SK-N-SH treated with all-trans-retinoic acid at 6 μM for 48 hours (cell line): Measurements from ENCODE around the gene SNX9.

Source experiments
- ATAC-seq: fragments of 200-7000 bp; cut with Tn5 transposase; 3 replicates; pipeline ENCODE4 v1.9.1; 2020; ENCODE audit warnings: mild to moderate bottlenecking, moderate library complexity
- ARNTL ChIP-seq: fragments of 450-650 bp; formaldehyde crosslinking; IDR thresholded peaks from 2 replicates; pipeline ENCODE4 v1.5.0; 2020; ENCODE audit warnings: low read depth, mild to moderate bottlenecking, moderate library complexity, borderline replicate concordance
- BACH2 ChIP-seq: fragments of 250-450 bp; sonication (Bioruptor Pico); IDR thresholded peaks from 2 replicates; pipeline ENCODE4 v1.9.0; 2021; ENCODE audit warnings: mild to moderate bottlenecking, borderline replicate concordance
- CREB5 ChIP-seq: fragments of 250-450 bp; sonication (Bioruptor Pico); IDR thresholded peaks from 2 replicates; pipeline ENCODE4 v1.5.1; 2020; ENCODE audit warnings: low read depth, mild to moderate bottlenecking, moderate library complexity
- CSDC2 ChIP-seq: fragments of 250-450 bp; sonication (Bioruptor Pico); IDR thresholded peaks from 2 replicates; pipeline ENCODE4 v1.5.0; 2020; ENCODE audit warnings: mild to moderate bottlenecking, moderate library complexity
- CSRNP3 ChIP-seq: fragments of 250-450 bp; sonication (Bioruptor Pico); IDR thresholded peaks from 2 replicates; pipeline ENCODE4 v1.5.1; 2021; ENCODE audit warnings: mild to moderate bottlenecking, moderate library complexity
- ESRRG ChIP-seq: fragments of 250-450 bp; sonication (Bioruptor Pico); IDR thresholded peaks from 2 replicates; pipeline ENCODE4 v1.6.1; 2021; ENCODE audit warnings: mild to moderate bottlenecking
- GLIS3 ChIP-seq: fragments of 250-450 bp; sonication (Bioruptor Pico); IDR thresholded peaks from 2 replicates; pipeline ENCODE4 v1.5.0; 2020; ENCODE audit warnings: mild to moderate bottlenecking, moderate library complexity
- OSR1 ChIP-seq: fragments of 250-450 bp; sonication (Bioruptor Pico); IDR thresholded peaks from 2 replicates; pipeline ENCODE4 v1.8.0; 2022; ENCODE audit warnings: moderate library complexity, mild to moderate bottlenecking, inconsistent platforms
- PATZ1 ChIP-seq: fragments of 250-450 bp; sonication (Bioruptor Pico); IDR thresholded peaks from 2 replicates; pipeline ENCODE4 v1.8.0; 2020; ENCODE audit warnings: mild to moderate bottlenecking, moderate library complexity, borderline replicate concordance
- POU6F1 ChIP-seq: fragments of 250-450 bp; sonication (Bioruptor Pico); IDR thresholded peaks from 2 replicates; pipeline ENCODE4 v1.8.0; 2021; ENCODE audit warnings: low read depth, mild to moderate bottlenecking, moderate library complexity, borderline replicate concordance
- PPARA ChIP-seq: fragments of 250-450 bp; sonication (Bioruptor Pico); IDR thresholded peaks from 2 replicates; pipeline ENCODE4 v1.5.0; 2020; ENCODE audit warnings: mild to moderate bottlenecking, borderline replicate concordance
- RARB ChIP-seq: fragments of 250-450 bp; sonication (Bioruptor Pico); IDR thresholded peaks from 2 replicates; pipeline ENCODE4 v1.8.0; 2021; ENCODE audit warnings: mild to moderate bottlenecking, moderate library complexity
- SNAI2 ChIP-seq: fragments of 250-450 bp; sonication (Bioruptor Pico); IDR thresholded peaks from 2 replicates; pipeline ENCODE4 v1.5.0; 2020; ENCODE audit warnings: mild to moderate bottlenecking, moderate library complexity
- TCF4 ChIP-seq: fragments of 250-450 bp; sonication (Bioruptor Pico); IDR thresholded peaks from 2 replicates; pipeline ENCODE4 v1.8.0; 2021; ENCODE audit warnings: mild to moderate bottlenecking, moderate library complexity, borderline replicate concordance
- TSHZ2 ChIP-seq: fragments of 250-450 bp; sonication (Bioruptor Pico); IDR thresholded peaks from 2 replicates; pipeline ENCODE4 v1.5.0; 2020; ENCODE audit warnings: mild to moderate bottlenecking, moderate library complexity
- ZC3H10 ChIP-seq: fragments of 250-450 bp; sonication (Bioruptor Pico); IDR thresholded peaks from 2 replicates; pipeline ENCODE4 v1.5.1; 2021; ENCODE audit warnings: mild to moderate bottlenecking, moderate library complexity
- ZFP3 ChIP-seq: fragments of 250-450 bp; sonication (Bioruptor Pico); IDR thresholded peaks from 2 replicates; pipeline ENCODE4 v1.5.0; 2020; ENCODE audit warnings: mild to moderate bottlenecking, moderate library complexity
- ZFP30 ChIP-seq: fragments of 450-650 bp; formaldehyde crosslinking; IDR thresholded peaks from 2 replicates; pipeline ENCODE4 v1.5.0; 2022; ENCODE audit warnings: mild to moderate bottlenecking, moderate library complexity
- ZNF70 ChIP-seq: fragments of 450-650 bp; formaldehyde crosslinking; IDR thresholded peaks from 2 replicates; pipeline ENCODE4 v1.5.0; 2020; ENCODE audit warnings: mild to moderate bottlenecking, moderate library complexity
- ZNF8 ChIP-seq: fragments of 450-650 bp; formaldehyde crosslinking; IDR thresholded peaks from 2 replicates; pipeline ENCODE4 v1.5.0; 2020; ENCODE audit warnings: mild to moderate bottlenecking, moderate library complexity

The SNX9 gene

GRCh38 chr6:157809613-157810012 lies 13.4 kb upstream of the SNX9 start (continued):
- TF ChIP-seq CSRNP3 (CRISPR knock-in tag), result no peak
- no peak for TF ChIP-seq TSHZ2 (CRISPR knock-in tag)
- TF ChIP-seq GLIS3 (CRISPR knock-in tag), result no peak
- no peak for TF ChIP-seq ARNTL (CRISPR knock-in tag)
- TF ChIP-seq ZC3H10 (CRISPR knock-in tag), result no peak
- TF ChIP-seq, all 23 proteins: peak for 0

GRCh38 chr6:157811137-157811475 lies 11.9 kb upstream of the SNX9 start:
- ATAC-seq, result no peak
- TF ChIP-seq PATZ1 (CRISPR knock-in tag), result no peak
- TF ChIP-seq OSR1 (CRISPR knock-in tag), result no peak
- TF ChIP-seq ZFP30 (CRISPR knock-in tag), result no peak
- no peak for TF ChIP-seq CREB5 (CRISPR knock-in tag)
- TF ChIP-seq ZFP3, result no peak
- TF ChIP-seq ARNTL (CRISPR knock-in tag), result no peak
- TF ChIP-seq ZNF70 (CRISPR knock-in tag), result no peak
- no peak for TF ChIP-seq TCF4 (CRISPR knock-in tag)
- TF ChIP-seq ZNF8 (CRISPR knock-in tag), result no peak
- no peak for TF ChIP-seq ZC3H10 (CRISPR knock-in tag)
- TF ChIP-seq RARB (CRISPR knock-in tag), result no peak
- no peak for TF ChIP-seq CSRNP3 (CRISPR knock-in tag)
- no peak for TF ChIP-seq POU6F1 (CRISPR knock-in tag)
- TF ChIP-seq PPARA (CRISPR knock-in tag), result no peak
- TF ChIP-seq SNAI2 (CRISPR knock-in tag), result no peak
- no peak for TF ChIP-seq CSDC2 (CRISPR knock-in tag)

- no peak for ATAC-seq
- TF ChIP-seq ARNTL (CRISPR knock-in tag) (no peak), ZC3H10 (CRISPR knock-in tag) (no peak), ZFP30 (CRISPR knock-in tag) (no peak), ZNF70 (CRISPR knock-in tag) (no peak), BACH2 (CRISPR knock-in tag) (no peak), TCF4 (CRISPR knock-in tag) (no peak), ESRRG (CRISPR knock-in tag) (no peak), OSR1 (CRISPR knock-in tag) (no peak), PPARA (CRISPR knock-in tag) (no peak), GLIS3 (CRISPR knock-in tag) (no peak), SNAI2 (CRISPR knock-in tag) (no peak), TSHZ2 (CRISPR knock-in tag) (no peak), CREB5 (CRISPR knock-in tag) (no peak), RARB (CRISPR knock-in tag) (no peak)
Observed at GRCh38 chr6:157811476-157812173, 11.4 kb upstream of the SNX9 start.
